GM21381 (cell line): ENCODE measurements around the gene EEF2KMT.

Source experiments
- ATAC-seq: cut with Tn5 transposase; IDR thresholded peaks from one replicate; pipeline ENCODE4 v1.9.1; 2021; ENCODE audit warnings: mild to moderate bottlenecking, moderate library complexity; ENCODE audit not compliant: unreplicated experiment

EEF2KMT gene

GRCh38 chr16:5044011-5044540, 53.5 kb downstream of the EEF2KMT start:
- no peak for ATAC-seq

- ATAC-seq = no peak
Observed at GRCh38 chr16:5042574-5043171, 54.9 kb downstream of the EEF2KMT start.

DNA sequence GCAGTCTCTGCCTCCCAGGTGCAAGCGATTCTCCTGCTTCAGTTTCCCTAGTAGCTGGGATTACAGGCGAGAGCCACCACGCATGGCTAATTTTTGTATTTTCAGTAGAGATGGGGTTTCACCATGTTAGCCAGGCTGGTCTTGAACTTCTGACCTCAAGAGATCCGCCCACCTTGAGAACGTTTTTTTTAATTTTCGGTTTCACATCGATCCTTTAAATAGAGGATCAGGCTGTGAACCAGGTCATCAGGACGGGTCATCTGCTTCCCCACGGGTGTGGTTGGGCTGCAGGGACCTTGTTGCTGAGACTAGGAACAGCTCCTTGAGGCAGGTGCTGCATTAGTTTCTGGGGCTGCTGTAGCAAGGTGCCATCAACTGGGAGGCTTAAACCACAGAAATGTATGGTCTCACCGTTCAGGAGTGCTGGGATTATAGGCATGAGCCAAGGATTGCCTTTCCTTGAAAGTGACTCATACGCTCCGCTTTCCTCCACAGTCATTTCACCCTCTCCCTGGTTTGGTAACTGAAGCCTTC, 55.9 kb downstream of the EEF2KMT start:
- ATAC-seq = peak; percentile 70

DNA sequence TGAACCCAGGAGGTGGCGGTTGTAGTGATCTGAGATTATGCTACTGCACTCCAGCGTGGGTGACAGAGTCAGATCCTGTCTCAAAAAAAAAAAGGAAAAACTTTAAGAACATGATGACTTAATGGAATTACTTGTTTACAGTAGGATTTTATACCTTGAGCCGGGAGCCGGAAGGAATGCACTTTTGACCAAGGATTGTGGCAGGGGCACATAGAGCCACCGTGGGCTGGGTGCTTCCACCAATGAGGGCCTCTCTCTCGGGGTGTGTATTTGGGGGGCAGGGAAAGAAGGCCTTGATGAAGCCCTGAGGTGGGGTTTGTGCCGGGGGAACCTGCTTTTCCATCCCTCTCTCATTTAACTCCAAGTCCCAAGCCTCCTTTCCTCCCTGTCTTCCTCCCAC, 57.1 kb downstream of the EEF2KMT start:
- no peak for ATAC-seq

- ATAC-seq = no peak
Observed at GRCh38 chr16:5036228-5037156, 61.1 kb downstream of the EEF2KMT start.

DNA sequence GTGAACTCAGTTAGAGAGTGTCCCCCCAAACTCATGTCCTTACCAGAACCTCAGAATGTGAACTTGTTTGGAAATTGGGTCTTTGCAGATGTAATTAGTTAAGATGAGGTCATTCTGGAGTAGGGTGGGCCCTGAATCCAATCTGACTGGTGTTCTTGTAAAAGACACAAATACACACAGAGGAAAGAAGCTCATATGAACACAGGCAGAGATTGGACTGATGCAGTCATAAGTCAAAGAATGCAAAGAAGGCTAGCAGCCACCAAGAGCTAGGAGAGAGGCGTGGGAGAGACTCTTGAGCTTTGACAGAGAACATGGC, 61.7 kb downstream of the EEF2KMT start:
- ATAC-seq = no peak
